Panc1 (cell line): ENCODE data around the gene NCOA3.

Experiments
- POLR2AphosphoS5 ChIP-seq: IDR thresholded peaks from 2 replicates; pipeline ENCODE4 v1.6.1; 2012; ENCODE audit warnings: mild to moderate bottlenecking, low read depth, low read length, moderate library complexity
- REST ChIP-seq, 2 experiments: IDR thresholded peaks; 2 replicates each; pipeline ENCODE4 v1.6.1; 2011 to 2012; ENCODE audit warnings: low read depth in 2 of 2, control low read depth in 1 of 2, low read length in 1 of 2, mild to moderate bottlenecking in 1 of 2, moderate library complexity in 1 of 2; ENCODE audit not compliant: insufficient read depth in 1 of 2
- SIN3A ChIP-seq: IDR thresholded peaks from 2 replicates; pipeline ENCODE4 v1.6.1; 2012; ENCODE audit warnings: low read depth, mild to moderate bottlenecking, low read length, moderate library complexity, borderline replicate concordance; ENCODE audit not compliant: insufficient read depth
- TCF7L2 ChIP-seq: IDR thresholded peaks from 2 replicates; pipeline ENCODE4 v1.6.1; 2011; ENCODE audit warnings: mild to moderate bottlenecking, low read depth, low read length, inconsistent platforms
- TF ChIP-seq, protein P1 (sequence below): fragments of 450-650 bp; IDR thresholded peaks from 2 replicates; pipeline ENCODE4 v1.5.1; 2017; ENCODE audit warnings: mild to moderate bottlenecking

DNA sequence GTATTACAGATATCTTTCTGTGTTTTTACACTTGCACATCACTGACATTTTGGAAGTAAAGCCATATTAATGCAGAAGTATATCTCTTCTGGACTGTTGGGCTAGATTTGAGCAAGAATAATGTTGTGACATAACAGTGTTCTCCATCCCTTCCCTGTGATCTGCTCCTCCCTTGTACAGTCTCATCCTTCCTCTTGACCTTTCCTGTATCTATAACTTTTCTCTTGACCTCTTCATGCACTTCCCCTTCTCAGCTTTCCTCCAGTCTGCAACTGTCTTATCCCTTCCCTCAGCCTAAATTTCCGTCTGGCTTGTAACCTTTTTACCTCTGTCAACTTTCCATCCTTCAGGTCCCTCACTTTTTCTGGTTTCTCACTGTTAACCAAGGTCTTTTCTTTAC is 29.8 kb downstream of the NCOA3 start:
- TF ChIP-seq, protein P1, sequence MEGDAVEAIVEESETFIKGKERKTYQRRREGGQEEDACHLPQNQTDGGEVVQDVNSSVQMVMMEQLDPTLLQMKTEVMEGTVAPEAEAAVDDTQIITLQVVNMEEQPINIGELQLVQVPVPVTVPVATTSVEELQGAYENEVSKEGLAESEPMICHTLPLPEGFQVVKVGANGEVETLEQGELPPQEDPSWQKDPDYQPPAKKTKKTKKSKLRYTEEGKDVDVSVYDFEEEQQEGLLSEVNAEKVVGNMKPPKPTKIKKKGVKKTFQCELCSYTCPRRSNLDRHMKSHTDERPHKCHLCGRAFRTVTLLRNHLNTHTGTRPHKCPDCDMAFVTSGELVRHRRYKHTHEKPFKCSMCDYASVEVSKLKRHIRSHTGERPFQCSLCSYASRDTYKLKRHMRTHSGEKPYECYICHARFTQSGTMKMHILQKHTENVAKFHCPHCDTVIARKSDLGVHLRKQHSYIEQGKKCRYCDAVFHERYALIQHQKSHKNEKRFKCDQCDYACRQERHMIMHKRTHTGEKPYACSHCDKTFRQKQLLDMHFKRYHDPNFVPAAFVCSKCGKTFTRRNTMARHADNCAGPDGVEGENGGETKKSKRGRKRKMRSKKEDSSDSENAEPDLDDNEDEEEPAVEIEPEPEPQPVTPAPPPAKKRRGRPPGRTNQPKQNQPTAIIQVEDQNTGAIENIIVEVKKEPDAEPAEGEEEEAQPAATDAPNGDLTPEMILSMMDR, result no peak
- TF ChIP-seq POLR2AphosphoS5 (no peak), REST (IDR thresholded peaks at IDR 0.05; ENCODE audit: insufficient read depth in 1 of 2, low read depth in 2 of 2, low read length in 1 of 2) (no peak), SIN3A (no peak), TCF7L2 (no peak)
